ENCODE results near the gene E2F7.

Gene E2F7

GRCh38 chr12:76990716-76991115, 74.7 kb downstream of the E2F7 start:
- Mint-ChIP-seq H3K36me3 (no peaks in the 10 kb centered on the region), H3K4me3 (no peak overlapping the region), H3K4me1 (no peaks in the 10 kb centered on the region), H3K9me3 (peaks cover 3% of the 10 kb centered on the region), H3K27me3 (peaks cover 5% of the 10 kb centered on the region), H3K27ac (no peak overlapping the region)
- no peak for DNase-seq (ENCODE audit: low spot score in 2 of 2)
- no peak for ATAC-seq (ENCODE audit: low read depth)

GRCh38 chr12:76984566-76984965, 80.8 kb downstream of the E2F7 start:
- H3K27ac Mint-ChIP-seq = no peak overlapping the region
- H3K9me3 Mint-ChIP-seq = peaks cover 6% of the 10 kb centered on the region
- DNase-seq (ENCODE audit: low spot score in 2 of 2) (no peak), ATAC-seq (ENCODE audit: low read depth) (no peak)
- no peaks in the 10 kb centered on the region for H3K4me1 Mint-ChIP-seq
- H3K27me3 Mint-ChIP-seq = peaks cover 2% of the 10 kb centered on the region
- no peaks in the 10 kb centered on the region for H3K36me3 Mint-ChIP-seq
- H3K4me3 Mint-ChIP-seq = no peak overlapping the region

- Mint-ChIP-seq H3K4me3 (no peak overlapping the region), H3K36me3 (no peaks in the 10 kb centered on the region), H3K4me1 (no peaks in the 10 kb centered on the region), H3K9me3 (peaks cover 6% of the 10 kb centered on the region), H3K27me3 (peaks cover 1% of the 10 kb centered on the region), H3K27ac (no peak overlapping the region)
- DNase-seq (ENCODE audit: low spot score in 2 of 2) (no peak), ATAC-seq (ENCODE audit: low read depth) (no peak)
Measured at GRCh38 chr12:76983420-76983819, 81.9 kb downstream of the E2F7 start.

- H3K36me3 Mint-ChIP-seq = no peaks in the 10 kb centered on the region
- DNase-seq (ENCODE audit: low spot score in 2 of 2) (no peak), ATAC-seq (ENCODE audit: low read depth) (no peak)
- H3K4me3 Mint-ChIP-seq = no peak overlapping the region
- H3K9me3 Mint-ChIP-seq = peaks cover 6% of the 10 kb centered on the region
- no peak overlapping the region for H3K27ac Mint-ChIP-seq
- H3K27me3 Mint-ChIP-seq = peaks cover 1% of the 10 kb centered on the region
- no peaks in the 10 kb centered on the region for H3K4me1 Mint-ChIP-seq
Measured at GRCh38 chr12:76980196-76980595, 85.2 kb downstream of the E2F7 start.

DNA sequence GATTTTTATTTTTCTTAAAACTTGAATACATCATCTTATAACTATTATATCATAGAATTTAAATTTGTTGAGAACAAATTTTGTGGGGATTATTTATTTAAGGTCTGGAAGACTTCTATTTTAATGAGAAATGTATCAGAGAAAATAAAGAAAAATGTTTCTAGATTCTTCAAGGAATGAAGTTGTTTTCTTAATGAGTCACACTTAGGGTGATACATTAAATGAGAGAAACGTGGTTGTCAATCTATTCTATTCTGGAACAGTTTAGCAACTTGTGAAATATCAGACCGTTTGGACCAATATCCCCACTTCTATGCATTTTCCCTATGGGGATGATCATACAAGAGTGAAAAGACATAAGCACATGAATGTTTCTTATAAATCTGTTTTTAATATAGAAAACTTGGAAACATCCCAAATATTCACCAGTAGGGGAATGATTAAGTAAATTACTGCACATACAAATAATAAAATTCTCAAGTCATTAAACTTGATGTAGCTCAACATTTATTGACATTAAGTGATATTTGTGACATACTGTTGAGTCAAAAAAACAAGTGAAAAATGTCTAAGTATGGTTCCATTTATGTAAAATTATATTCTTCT, 88.5 kb downstream of the E2F7 start:
- H3K9me3 Mint-ChIP-seq = peaks cover 3% of the 10 kb centered on the region
- DNase-seq (ENCODE audit: low spot score in 2 of 2) = no peak
- ATAC-seq (ENCODE audit: low read depth) = no peak
- no peak overlapping the region for H3K27ac Mint-ChIP-seq
- H3K4me3 Mint-ChIP-seq = no peak overlapping the region
- H3K27me3 Mint-ChIP-seq = peaks cover 2% of the 10 kb centered on the region
- H3K4me1 Mint-ChIP-seq = no peaks in the 10 kb centered on the region
- no peaks in the 10 kb centered on the region for H3K36me3 Mint-ChIP-seq

Data from memory B cell (primary cell).